HFFc6 (cell line): ENCODE data around the gene IFNA5. TPM values are rescaled to one million over a fixed set of nuclear protein-coding genes. Genes with fewer than 3 reads are reported as not detected.
A peak's percentile ranks its signal among the peaks of the same experiment; 100 is the strongest.

Experiments
- DNase-seq: peaks from one replicate; pipeline ENCODE4 v3.0.0-alpha.2; 2018
- H3K27ac Mint-ChIP-seq: 2 replicates; pipeline ENCODE4 v1.8.0; 2020; ENCODE audit warnings: mild to moderate bottlenecking, mixed read lengths
- H3K27me3 Mint-ChIP-seq: 2 replicates; pipeline ENCODE4 v1.8.0; 2021; ENCODE audit warnings: mild to moderate bottlenecking, moderate library complexity, mixed read lengths; ENCODE audit not compliant: insufficient read depth
- H3K36me3 Mint-ChIP-seq: 2 replicates; pipeline ENCODE4 v1.8.0; 2021; ENCODE audit warnings: low read depth, mixed read lengths
- H3K4me1 Mint-ChIP-seq: 2 replicates; pipeline ENCODE4 v1.8.0; 2020; ENCODE audit warnings: low read depth, mixed read lengths
- H3K4me3 Mint-ChIP-seq: 2 replicates; pipeline ENCODE4 v1.8.0; 2020; ENCODE audit warnings: mild to moderate bottlenecking, moderate library complexity, mixed read lengths
- H3K9me3 Mint-ChIP-seq: 2 replicates; pipeline ENCODE4 v1.8.0; 2020; ENCODE audit warnings: mild to moderate bottlenecking, mixed read lengths
- total RNA-seq, 6 experiments: library from RNA; stranded (reverse); fragmentation: NEBNext Ultra II Directional; extraction: Animal tissue kit (Norgen Biotek cat#: 25700); gene quantifications; 2 replicates in 1 of 6; 3 replicates in 5 of 6; pipeline ENCODE4 v1.2.3, GENCODE V29; 2021
- TF ChIP-seq, protein P1 (sequence below): fragments of 200-600 bp; sonication (generic); IDR thresholded peaks from 2 replicates; pipeline ENCODE4 v1.5.0; 2021; ENCODE audit warnings: antibody characterized with exemption, mild to moderate bottlenecking

The IFNA5 gene
- total RNA-seq, 6 experiments from 2014 or later, result not detected

- H3K9me3 Mint-ChIP-seq, result peaks cover 4% of the 10 kb centered on the region; the same call in 1 of the 2 replicates
Measured at GRCh38 chr9:21314152-21314551, 9.0 kb upstream of the IFNA5 start.

DNA sequence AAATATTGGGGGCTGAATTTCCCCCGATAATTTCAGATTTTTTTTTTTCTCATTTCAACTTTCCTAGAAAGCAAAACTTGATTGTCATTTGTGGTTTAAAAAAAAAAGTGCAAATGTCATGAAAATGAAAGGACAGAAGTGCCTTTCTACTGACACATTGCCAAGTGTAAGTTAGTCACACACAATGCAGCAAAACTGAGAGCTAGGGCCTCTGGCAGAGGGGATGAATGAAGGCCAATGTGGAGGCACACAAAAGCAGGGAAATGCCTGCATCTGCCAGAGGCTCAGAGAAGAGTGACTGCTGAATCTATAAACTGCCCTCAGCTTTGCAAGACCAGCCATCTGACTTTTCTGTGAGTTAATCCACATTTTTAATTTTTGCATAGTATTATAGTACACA, 6.8 kb upstream of the IFNA5 start:
- DNase-seq, result no peak
- no peaks in the 10 kb centered on the region for H3K4me1 Mint-ChIP-seq
- H3K9me3 Mint-ChIP-seq, result peaks cover 4% of the 10 kb centered on the region; the same call in 1 of the 2 replicates
- H3K4me3 Mint-ChIP-seq, result no peak overlapping the region
- H3K27ac Mint-ChIP-seq, result no peak overlapping the region
- peaks cover 8% of the 10 kb centered on the region for H3K27me3 Mint-ChIP-seq
- TF ChIP-seq, protein P1, sequence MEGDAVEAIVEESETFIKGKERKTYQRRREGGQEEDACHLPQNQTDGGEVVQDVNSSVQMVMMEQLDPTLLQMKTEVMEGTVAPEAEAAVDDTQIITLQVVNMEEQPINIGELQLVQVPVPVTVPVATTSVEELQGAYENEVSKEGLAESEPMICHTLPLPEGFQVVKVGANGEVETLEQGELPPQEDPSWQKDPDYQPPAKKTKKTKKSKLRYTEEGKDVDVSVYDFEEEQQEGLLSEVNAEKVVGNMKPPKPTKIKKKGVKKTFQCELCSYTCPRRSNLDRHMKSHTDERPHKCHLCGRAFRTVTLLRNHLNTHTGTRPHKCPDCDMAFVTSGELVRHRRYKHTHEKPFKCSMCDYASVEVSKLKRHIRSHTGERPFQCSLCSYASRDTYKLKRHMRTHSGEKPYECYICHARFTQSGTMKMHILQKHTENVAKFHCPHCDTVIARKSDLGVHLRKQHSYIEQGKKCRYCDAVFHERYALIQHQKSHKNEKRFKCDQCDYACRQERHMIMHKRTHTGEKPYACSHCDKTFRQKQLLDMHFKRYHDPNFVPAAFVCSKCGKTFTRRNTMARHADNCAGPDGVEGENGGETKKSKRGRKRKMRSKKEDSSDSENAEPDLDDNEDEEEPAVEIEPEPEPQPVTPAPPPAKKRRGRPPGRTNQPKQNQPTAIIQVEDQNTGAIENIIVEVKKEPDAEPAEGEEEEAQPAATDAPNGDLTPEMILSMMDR, result no peak
- no peaks in the 10 kb centered on the region for H3K36me3 Mint-ChIP-seq

More at GRCh38 chr9:21314152-21314551, 9.0 kb upstream of the IFNA5 start:
- Mint-ChIP-seq H3K36me3 (no peaks in the 10 kb centered on the region), H3K4me1 (peaks cover 4% of the 10 kb centered on the region; the same call in 1 of the 2 replicates), H3K27me3 (peaks cover 2% of the 10 kb centered on the region), H3K27ac (no peak overlapping the region), H3K4me3 (no peak overlapping the region)
- TF ChIP-seq, protein P1, result no peak
- no peak for DNase-seq

DNA sequence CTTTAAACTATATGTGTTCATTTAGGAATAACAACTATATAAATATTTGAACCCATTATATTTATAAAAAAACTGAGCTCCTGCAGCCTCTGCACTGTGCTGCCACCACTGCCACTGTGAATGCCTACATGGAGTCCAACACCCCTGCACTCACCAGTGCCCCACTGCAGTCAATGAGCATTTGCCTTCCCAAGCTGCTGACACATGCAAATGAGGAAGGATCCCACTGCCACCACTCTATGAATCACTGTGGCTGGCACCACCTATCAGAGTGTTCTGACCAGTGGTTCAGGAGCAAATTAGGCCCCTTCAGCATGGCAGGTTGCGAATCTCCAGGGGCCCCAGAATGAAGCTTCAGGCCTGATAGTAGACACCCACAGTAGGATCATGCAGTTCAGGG, 9.1 kb downstream of the IFNA5 start:
- no peak for DNase-seq
- H3K4me3 Mint-ChIP-seq, result no peak overlapping the region

GRCh38 chr9:21294904-21295538, 10.1 kb downstream of the IFNA5 start:
- no peaks in the 10 kb centered on the region for H3K36me3 Mint-ChIP-seq
- H3K27ac Mint-ChIP-seq, result no peak overlapping the region
- H3K9me3 Mint-ChIP-seq, result peaks cover 5% of the 10 kb centered on the region; the same call in 1 of the 2 replicates
- no peak for DNase-seq
- peaks cover 6% of the 10 kb centered on the region for H3K4me1 Mint-ChIP-seq
- H3K4me3 Mint-ChIP-seq, result no peak overlapping the region
- TF ChIP-seq, protein P1, result no peak
- peaks cover 8% of the 10 kb centered on the region for H3K27me3 Mint-ChIP-seq

More for the DNA sequence above, 9.1 kb downstream of the IFNA5 start:
- TF ChIP-seq, protein P1, result no peak
- Mint-ChIP-seq H3K27me3 (peaks cover 15% of the 10 kb centered on the region), H3K36me3 (no peaks in the 10 kb centered on the region), H3K4me1 (peaks cover 6% of the 10 kb centered on the region), H3K27ac (no peak overlapping the region), H3K9me3 (peaks cover 5% of the 10 kb centered on the region; the same call in 1 of the 2 replicates)

GRCh38 chr9:21294364-21294774, 10.7 kb downstream of the IFNA5 start:
- peak; percentile 10 for DNase-seq
- H3K4me3 Mint-ChIP-seq, result no peak overlapping the region
- H3K27ac Mint-ChIP-seq, result no peak overlapping the region
- peaks cover 6% of the 10 kb centered on the region for H3K4me1 Mint-ChIP-seq
- H3K9me3 Mint-ChIP-seq, result peaks cover 5% of the 10 kb centered on the region; the same call in 1 of the 2 replicates
- no peaks in the 10 kb centered on the region for H3K36me3 Mint-ChIP-seq
- TF ChIP-seq, protein P1, result no peak
- peaks cover 6% of the 10 kb centered on the region for H3K27me3 Mint-ChIP-seq
